ENCODE data around the gene C14orf132. TPM values are rescaled to one million over a fixed set of nuclear protein-coding genes. Genes with fewer than 3 reads are reported as not detected.
"Not testable (repeated sequence)": the region's sequence is repeated elsewhere in the genome, so short reads cannot be mapped to it uniquely, and the experiment has no call there.

Gene C14orf132
- total and polyA plus RNA-seq, 2 of the 4 experiments (the other 2 are of a cell fraction) = 6.3 to 13.5 TPM

GRCh38 chr14:96012757-96013156, 26.4 kb upstream of the C14orf132 start:
- H4K20me1 ChIP-seq (ENCODE audit: insufficient read depth, low read length); H3K18ac ChIP-seq (ENCODE audit: low read depth, low read length); H3K4ac ChIP-seq (ENCODE audit: low read depth, low read length); H4K8ac ChIP-seq (ENCODE audit: low read depth in 2 of 2, low read length in 2 of 2); H3K4me3 ChIP-seq (ENCODE audit: insufficient read depth, low read depth, low read length); BruUV-seq (replicated peaks); H3K36me3 ChIP-seq (ENCODE audit: control insufficient read depth, insufficient read depth, low read length); ATAC-seq (ENCODE audit: low read depth); in situ Hi-C loops (cut with MboI; ENCODE audit: low sequenced_read_pairs); H4K5ac ChIP-seq (ENCODE audit: low read depth, low read length); H2BK120ac ChIP-seq (ENCODE audit: low read depth, low read length); H2BK5ac ChIP-seq (ENCODE audit: low read depth, low read length, poor library complexity, severe bottlenecking); H3K27me3 ChIP-seq (ENCODE audit: control insufficient read depth, insufficient read depth, low read length); H3K56ac ChIP-seq (ENCODE audit: extremely low read depth, insufficient read depth, low read length); H2AK5ac ChIP-seq (ENCODE audit: low read depth, low read length); H3K4me1 ChIP-seq (ENCODE audit: control insufficient read depth, insufficient read depth, low read length); H3K9me3 ChIP-seq (ENCODE audit: control insufficient read depth, insufficient read depth, low read length); DNase-seq; H3K14ac ChIP-seq (replicated peaks; ENCODE audit: low read depth, low read length); H2BK15ac ChIP-seq (ENCODE audit: low read depth, low read length); POLR2A ChIA-PET (ENCODE audit: unreplicated experiment); H2AK9ac ChIP-seq (replicated peaks; ENCODE audit: low read depth, low read length, poor library complexity); H2AFZ ChIP-seq (replicated peaks; ENCODE audit: low read length, poor library complexity); CTCF ChIA-PET; dilution Hi-C loops (cut with HindIII; ENCODE audit: low sequenced_read_pairs, unreplicated experiment); H3K9ac ChIP-seq (ENCODE audit: low read depth, low read length); H4K91ac ChIP-seq (ENCODE audit: insufficient read depth, low read depth, low read length); H3K79me1 ChIP-seq (ENCODE audit: low read depth in 1 of 2, low read length in 2 of 2); H3K23ac ChIP-seq (ENCODE audit: low read depth, low read length); intact Hi-C loops (cut with micrococcal nuclease); H2BK20ac ChIP-seq (ENCODE audit: low read depth, low read length); H3K9me1 ChIP-seq (ENCODE audit: insufficient read depth, low read length); H3K4me2 ChIP-seq (ENCODE audit: low read depth, low read length); H3K27ac ChIP-seq (ENCODE audit: insufficient read depth, low read length): not testable (repeated sequence)
- whole genome bisulfite sequencing, 2 experiments (ENCODE audit: extremely low coverage in 2 of 2, insufficient read length in 1 of 2) = no CpG with 5 or more reads among the region's 1 CpG
